GM23338 (cell line): ENCODE data around the gene ITSN2. TPM values are rescaled to one million over a fixed set of nuclear protein-coding genes. Genes with fewer than 3 reads are reported as not detected.

Experiments
- ATAC-seq: fragments of 200-7000 bp; cut with Tn5 transposase; 3 replicates; pipeline ENCODE4 v1.9.1; 2020
- DNase-seq: peaks from one replicate; pipeline ENCODE4 v3.0.0-alpha.2; 2015; ENCODE audit warnings: low spot score
- H2AFZ ChIP-seq: fragments of 200-600 bp; sonication (generic); 2 replicates; pipeline ENCODE4 v1.8.0; 2016; ENCODE audit warnings: antibody characterized with exemption, mild to moderate bottlenecking, moderate library complexity
- H3F3A ChIP-seq: fragments of 200-600 bp; sonication (generic); replicated peaks from 2 replicates; pipeline ENCODE4 v1.8.0; 2017; ENCODE audit warnings: antibody characterized with exemption, mixed run types, low read depth
- H3K27ac ChIP-seq: fragments of 200-600 bp; sonication (generic); 2 replicates; pipeline ENCODE4 v1.6.1; 2016; ENCODE audit warnings: low read depth
- H3K27me3 ChIP-seq: fragments of 200-600 bp; sonication (generic); 2 replicates; pipeline ENCODE4 v1.8.0; 2016; ENCODE audit warnings: mild to moderate bottlenecking, mixed run types, moderate library complexity; ENCODE audit not compliant: insufficient read depth
- H3K36me3 ChIP-seq: fragments of 200-600 bp; sonication (generic); 2 replicates; pipeline ENCODE4 v1.8.0; 2016; ENCODE audit warnings: mild to moderate bottlenecking; ENCODE audit not compliant: insufficient read depth
- H3K4me1 ChIP-seq: fragments of 200-600 bp; sonication (generic); 2 replicates; pipeline ENCODE4 v1.8.0; 2016; ENCODE audit warnings: mild to moderate bottlenecking, moderate library complexity; ENCODE audit not compliant: insufficient read depth
- H3K4me2 ChIP-seq: fragments of 200-600 bp; sonication (generic); 2 replicates; pipeline ENCODE4 v1.7.1; 2017; ENCODE audit warnings: mixed run types
- H3K4me3 ChIP-seq: fragments of 200-600 bp; sonication (generic); 2 replicates; pipeline ENCODE4 v1.6.1; 2016; ENCODE audit warnings: mixed run types
- H3K79me2 ChIP-seq: fragments of 200-600 bp; sonication (generic); replicated peaks from 2 replicates; pipeline ENCODE4 v1.8.0; 2017; ENCODE audit warnings: mild to moderate bottlenecking; ENCODE audit not compliant: insufficient read depth
- H3K9me2 ChIP-seq: fragments of 200-600 bp; sonication (generic); 2 replicates; pipeline ENCODE4 v1.8.0; 2017; ENCODE audit not compliant: insufficient read depth
- H4K20me1 ChIP-seq: fragments of 200-600 bp; sonication (generic); replicated peaks from 2 replicates; pipeline ENCODE4 v1.8.0; 2017; ENCODE audit warnings: mild to moderate bottlenecking; ENCODE audit not compliant: insufficient read depth
- H3K27ac Mint-ChIP-seq: 2 replicates; pipeline ENCODE4 v1.8.0; 2020; ENCODE audit warnings: inconsistent platforms, mild to moderate bottlenecking, moderate library complexity, mixed read lengths
- H3K27me3 Mint-ChIP-seq: 3 replicates; pipeline ENCODE4 v1.8.0; 2022; ENCODE audit warnings: low read depth, mild to moderate bottlenecking, moderate library complexity, mixed read lengths, inconsistent platforms; ENCODE audit not compliant: insufficient read depth, poor library complexity
- H3K36me3 Mint-ChIP-seq: 3 replicates; pipeline ENCODE4 v1.8.0; 2021; ENCODE audit warnings: low read depth, mild to moderate bottlenecking, inconsistent platforms, moderate library complexity, mixed read lengths
- H3K4me1 Mint-ChIP-seq: 3 replicates; pipeline ENCODE4 v1.8.0; 2020; ENCODE audit warnings: mild to moderate bottlenecking, inconsistent platforms, mixed read lengths
- H3K4me3 Mint-ChIP-seq: 3 replicates; pipeline ENCODE4 v1.8.0; 2021; ENCODE audit warnings: moderate library complexity, mild to moderate bottlenecking, inconsistent platforms, mixed read lengths
- H3K9me3 Mint-ChIP-seq: 3 replicates; pipeline ENCODE4 v1.8.0; 2020; ENCODE audit warnings: moderate library complexity, mild to moderate bottlenecking, inconsistent platforms, mixed read lengths
- CREB1 ChIP-seq: fragments of 250-450 bp; sonication (Bioruptor Pico); IDR thresholded peaks from 2 replicates; pipeline ENCODE4 v1.5.0; 2020; ENCODE audit warnings: low read depth, mild to moderate bottlenecking, moderate library complexity
- EZH2phosphoT487 ChIP-seq: fragments of 200-600 bp; sonication (generic); IDR thresholded peaks from one replicate; pipeline ENCODE4 v1.8.1; 2018; ENCODE audit warnings: antibody characterized with exemption; ENCODE audit not compliant: unreplicated experiment
- POLR2AphosphoS5 ChIP-seq: IDR thresholded peaks from 2 replicates; pipeline ENCODE4 v1.6.1; 2016; ENCODE audit warnings: antibody characterized with exemption, low read depth
- STAT1 ChIP-seq: IDR thresholded peaks from one replicate; pipeline ENCODE4 v1.6.1; 2016; ENCODE audit warnings: antibody characterized with exemption; ENCODE audit not compliant: unreplicated experiment
- polyA plus RNA-seq: library from polyadenylated mRNA; unstranded; fragments of >200 nt; fragmentation: Nextera tagmentation; extraction: Ambion mirVana; gene quantifications from 2 replicates; pipeline ENCODE4 v1.2.1, GENCODE V29; 2016
- total RNA-seq: library from RNA; depleted of rRNA; stranded (reverse); fragments of >200 nt; shearing (Covaris generic); gene quantifications from 2 replicates; pipeline ENCODE4 v1.2.3, GENCODE V29; 2014
- TF ChIP-seq, protein P1 (sequence below): IDR thresholded peaks from 2 replicates; pipeline ENCODE4 v1.6.1; 2016; ENCODE audit warnings: antibody characterized with exemption
- TF ChIP-seq, protein P2 (sequence below): fragments of 250-450 bp; sonication (Bioruptor Pico); IDR thresholded peaks from 2 replicates; pipeline ENCODE4 v1.5.0; 2020; ENCODE audit warnings: mild to moderate bottlenecking, moderate library complexity

Gene ITSN2
- total and polyA plus RNA-seq, 2 experiments from 2014 or later: 17.1 to 17.8 TPM

DNA sequence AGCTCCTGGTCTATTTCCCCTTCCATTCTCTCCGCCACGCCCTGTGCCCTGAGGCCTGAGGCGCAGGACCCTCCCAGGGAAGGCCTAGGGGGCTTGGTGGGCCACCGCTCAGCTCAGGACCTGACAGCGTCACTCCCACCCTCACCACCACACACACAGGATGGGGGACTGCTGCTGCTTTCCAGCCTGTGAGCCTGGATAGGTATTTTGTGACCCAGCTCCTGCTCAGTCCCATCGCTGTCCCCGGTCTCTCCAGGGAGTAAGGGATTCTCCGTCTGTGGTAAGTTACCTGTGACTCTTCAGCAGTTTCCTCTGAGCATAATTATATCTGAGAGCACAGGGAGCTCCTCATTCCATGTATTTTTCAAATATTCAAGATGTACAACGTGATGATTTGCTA is 169.2 kb downstream of the ITSN2 start:
- Histone ChIP-seq H4K20me1 (no peaks in the 10 kb centered on the region), H3K4me2 (no peak overlapping the region), H3K79me2 (no peaks in the 10 kb centered on the region), H3K9me2 (no peaks in the 10 kb centered on the region; the same call in 1 of the 2 replicates), H3K4me3 (no peak overlapping the region), H3K4me1 (no peaks in the 10 kb centered on the region), H3F3A (no peaks in the 10 kb centered on the region), H2AFZ (no peak overlapping the region), H3K27me3 (no peaks in the 10 kb centered on the region), H3K36me3 (no peaks in the 10 kb centered on the region), H3K27ac (no peak overlapping the region)
- DNase-seq (no peak), ATAC-seq (no peak)
- H3K36me3 Mint-ChIP-seq: no peaks in the 10 kb centered on the region
- no peak overlapping the region for H3K4me3 Mint-ChIP-seq
- H3K27me3 Mint-ChIP-seq: peaks cover 7% of the 10 kb centered on the region
- no peak for TF ChIP-seq POLR2AphosphoS5
- TF ChIP-seq EZH2phosphoT487: no peak
- TF ChIP-seq, protein P1, sequence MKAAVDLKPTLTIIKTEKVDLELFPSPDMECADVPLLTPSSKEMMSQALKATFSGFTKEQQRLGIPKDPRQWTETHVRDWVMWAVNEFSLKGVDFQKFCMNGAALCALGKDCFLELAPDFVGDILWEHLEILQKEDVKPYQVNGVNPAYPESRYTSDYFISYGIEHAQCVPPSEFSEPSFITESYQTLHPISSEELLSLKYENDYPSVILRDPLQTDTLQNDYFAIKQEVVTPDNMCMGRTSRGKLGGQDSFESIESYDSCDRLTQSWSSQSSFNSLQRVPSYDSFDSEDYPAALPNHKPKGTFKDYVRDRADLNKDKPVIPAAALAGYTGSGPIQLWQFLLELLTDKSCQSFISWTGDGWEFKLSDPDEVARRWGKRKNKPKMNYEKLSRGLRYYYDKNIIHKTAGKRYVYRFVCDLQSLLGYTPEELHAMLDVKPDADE: no peak
- TF ChIP-seq, protein P2, sequence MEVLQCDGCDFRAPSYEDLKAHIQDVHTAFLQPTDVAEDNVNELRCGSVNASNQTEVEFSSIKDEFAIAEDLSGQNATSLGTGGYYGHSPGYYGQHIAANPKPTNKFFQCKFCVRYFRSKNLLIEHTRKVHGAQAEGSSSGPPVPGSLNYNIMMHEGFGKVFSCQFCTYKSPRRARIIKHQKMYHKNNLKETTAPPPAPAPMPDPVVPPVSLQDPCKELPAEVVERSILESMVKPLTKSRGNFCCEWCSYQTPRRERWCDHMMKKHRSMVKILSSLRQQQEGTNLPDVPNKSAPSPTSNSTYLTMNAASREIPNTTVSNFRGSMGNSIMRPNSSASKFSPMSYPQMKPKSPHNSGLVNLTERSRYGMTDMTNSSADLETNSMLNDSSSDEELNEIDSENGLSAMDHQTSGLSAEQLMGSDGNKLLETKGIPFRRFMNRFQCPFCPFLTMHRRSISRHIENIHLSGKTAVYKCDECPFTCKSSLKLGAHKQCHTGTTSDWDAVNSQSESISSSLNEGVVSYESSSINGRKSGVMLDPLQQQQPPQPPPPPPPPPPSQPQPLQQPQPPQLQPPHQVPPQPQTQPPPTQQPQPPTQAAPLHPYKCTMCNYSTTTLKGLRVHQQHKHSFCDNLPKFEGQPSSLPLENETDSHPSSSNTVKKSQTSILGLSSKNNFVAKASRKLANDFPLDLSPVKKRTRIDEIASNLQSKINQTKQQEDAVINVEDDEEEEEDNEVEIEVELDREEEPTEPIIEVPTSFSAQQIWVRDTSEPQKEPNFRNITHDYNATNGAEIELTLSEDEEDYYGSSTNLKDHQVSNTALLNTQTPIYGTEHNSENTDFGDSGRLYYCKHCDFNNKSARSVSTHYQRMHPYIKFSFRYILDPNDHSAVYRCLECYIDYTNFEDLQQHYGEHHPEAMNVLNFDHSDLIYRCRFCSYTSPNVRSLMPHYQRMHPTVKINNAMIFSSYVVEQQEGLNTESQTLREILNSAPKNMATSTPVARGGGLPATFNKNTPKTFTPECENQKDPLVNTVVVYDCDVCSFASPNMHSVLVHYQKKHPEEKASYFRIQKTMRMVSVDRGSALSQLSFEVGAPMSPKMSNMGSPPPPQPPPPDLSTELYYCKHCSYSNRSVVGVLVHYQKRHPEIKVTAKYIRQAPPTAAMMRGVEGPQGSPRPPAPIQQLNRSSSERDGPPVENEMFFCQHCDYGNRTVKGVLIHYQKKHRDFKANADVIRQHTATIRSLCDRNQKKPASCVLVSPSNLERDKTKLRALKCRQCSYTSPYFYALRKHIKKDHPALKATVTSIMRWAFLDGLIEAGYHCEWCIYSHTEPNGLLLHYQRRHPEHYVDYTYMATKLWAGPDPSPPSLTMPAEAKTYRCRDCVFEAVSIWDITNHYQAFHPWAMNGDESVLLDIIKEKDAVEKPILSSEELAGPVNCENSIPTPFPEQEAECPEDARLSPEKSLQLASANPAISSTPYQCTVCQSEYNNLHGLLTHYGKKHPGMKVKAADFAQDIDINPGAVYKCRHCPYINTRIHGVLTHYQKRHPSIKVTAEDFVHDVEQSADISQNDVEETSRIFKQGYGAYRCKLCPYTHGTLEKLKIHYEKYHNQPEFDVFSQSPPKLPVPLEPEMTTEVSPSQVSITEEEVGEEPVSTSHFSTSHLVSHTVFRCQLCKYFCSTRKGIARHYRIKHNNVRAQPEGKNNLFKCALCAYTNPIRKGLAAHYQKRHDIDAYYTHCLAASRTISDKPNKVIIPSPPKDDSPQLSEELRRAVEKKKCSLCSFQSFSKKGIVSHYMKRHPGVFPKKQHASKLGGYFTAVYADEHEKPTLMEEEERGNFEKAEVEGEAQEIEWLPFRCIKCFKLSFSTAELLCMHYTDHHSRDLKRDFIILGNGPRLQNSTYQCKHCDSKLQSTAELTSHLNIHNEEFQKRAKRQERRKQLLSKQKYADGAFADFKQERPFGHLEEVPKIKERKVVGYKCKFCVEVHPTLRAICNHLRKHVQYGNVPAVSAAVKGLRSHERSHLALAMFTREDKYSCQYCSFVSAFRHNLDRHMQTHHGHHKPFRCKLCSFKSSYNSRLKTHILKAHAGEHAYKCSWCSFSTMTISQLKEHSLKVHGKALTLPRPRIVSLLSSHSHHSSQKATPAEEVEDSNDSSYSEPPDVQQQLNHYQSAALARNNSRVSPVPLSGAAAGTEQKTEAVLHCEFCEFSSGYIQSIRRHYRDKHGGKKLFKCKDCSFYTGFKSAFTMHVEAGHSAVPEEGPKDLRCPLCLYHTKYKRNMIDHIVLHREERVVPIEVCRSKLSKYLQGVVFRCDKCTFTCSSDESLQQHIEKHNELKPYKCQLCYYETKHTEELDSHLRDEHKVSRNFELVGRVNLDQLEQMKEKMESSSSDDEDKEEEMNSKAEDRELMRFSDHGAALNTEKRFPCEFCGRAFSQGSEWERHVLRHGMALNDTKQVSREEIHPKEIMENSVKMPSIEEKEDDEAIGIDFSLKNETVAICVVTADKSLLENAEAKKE (CRISPR knock-in tag): no peak
- no peak for TF ChIP-seq CREB1 (CRISPR knock-in tag)
- TF ChIP-seq STAT1: no peak
- no peak overlapping the region for H3K27ac Mint-ChIP-seq
- H3K9me3 Mint-ChIP-seq: no peaks in the 10 kb centered on the region; the same call in 1 of the 3 replicates
- H3K4me1 Mint-ChIP-seq: no peaks in the 10 kb centered on the region
